ENCODE data around the gene IL10RA.
A peak's percentile ranks its signal among the peaks of the same experiment; 100 is the strongest.
"Not testable (repeated sequence)": the region's sequence is repeated elsewhere in the genome, so short reads cannot be mapped to it uniquely, and the experiment has no call there.

The IL10RA gene

DNA sequence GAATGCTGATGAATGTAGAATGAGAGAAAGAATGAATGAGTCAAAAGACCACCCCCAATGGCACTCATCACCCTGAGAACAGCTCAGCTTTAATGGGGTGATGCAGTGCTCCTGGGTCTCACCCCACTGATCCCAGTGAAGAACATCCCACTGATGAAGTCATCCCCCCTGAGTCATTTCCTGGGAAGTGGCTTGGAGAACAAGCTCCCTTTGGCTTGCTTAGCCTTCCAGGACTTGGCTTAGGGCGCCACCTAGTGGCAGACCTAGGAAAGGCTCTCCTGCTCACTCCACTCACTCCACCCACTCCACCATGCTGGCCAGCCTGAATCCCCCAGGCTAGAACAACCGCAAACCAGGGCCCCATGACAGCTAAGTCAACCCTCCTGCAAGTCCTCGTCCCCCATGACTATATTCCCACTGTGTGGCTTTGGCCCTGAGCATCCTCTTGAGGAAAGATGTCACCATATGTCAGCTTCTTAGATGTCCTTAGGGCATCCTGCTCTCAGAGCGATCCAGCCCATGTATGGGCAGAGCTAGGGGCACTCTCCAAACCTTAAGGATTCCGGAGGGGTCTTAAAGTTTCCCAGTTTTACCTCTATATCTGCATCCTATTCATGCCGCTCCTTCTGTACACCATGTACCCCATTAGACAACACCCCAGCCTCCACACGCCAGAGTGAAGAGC, 39.2 kb upstream of the IL10RA start:
- no peak overlapping the region for H3K4ac ChIP-seq (ENCODE audit: low read depth in 1 of 2, low read length in 2 of 2)
- H2BK15ac ChIP-seq (ENCODE audit: low read depth, poor library complexity, severe bottlenecking) = no peak overlapping the region
- no peak overlapping the region for H4K8ac ChIP-seq (ENCODE audit: low read length)
- H2BK5ac ChIP-seq (ENCODE audit: low read depth, low read length, poor library complexity, severe bottlenecking) = no peak overlapping the region
- peaks cover 3% of the 10 kb centered on the region for H3K9me3 ChIP-seq (ENCODE audit: control insufficient read depth, low read length)
- H3K14ac ChIP-seq (ENCODE audit: low read length in 2 of 2) = no peak overlapping the region
- H3K4me2 ChIP-seq (ENCODE audit: low read length, poor library complexity, severe bottlenecking) = no peak overlapping the region
- peak; percentile 93 for DNase-seq
- H3K23ac ChIP-seq (ENCODE audit: low read length in 2 of 2) = no peak overlapping the region
- H2BK120ac ChIP-seq (ENCODE audit: low read depth, low read length) = no peak overlapping the region
- 44% methylated on average over 6 of the region's 7 CpGs for WGBS
- peaks cover 0 to 34% of the 10 kb centered on the region in 2 experiments for H3K27me3 ChIP-seq (ENCODE audit: control insufficient read depth in 1 of 2, insufficient read depth in 1 of 2, low read length in 2 of 2)
- no peak overlapping the region for H3K9ac ChIP-seq (ENCODE audit: low read length)
- H4K91ac ChIP-seq (ENCODE audit: low read length) = no peak overlapping the region
- H3K4me3 ChIP-seq (ENCODE audit: insufficient read depth in 1 of 2, low read depth in 1 of 2, low read length in 2 of 2) = no peak overlapping the region
- no peaks in the 10 kb centered on the region for H3K79me1 ChIP-seq (replicated peaks; ENCODE audit: low read length, poor library complexity, severe bottlenecking)
- H2BK12ac ChIP-seq (ENCODE audit: low read length in 2 of 2) = no peak overlapping the region
- H3K4me1 ChIP-seq (ENCODE audit: control insufficient read depth, insufficient read depth, low read depth, low read length) = peaks cover 4% of the 10 kb centered on the region
- no peak overlapping the region for H3K27ac ChIP-seq (ENCODE audit: low read length, poor library complexity, severe bottlenecking)
- no peak overlapping the region for H2AFZ ChIP-seq (ENCODE audit: low read depth, low read length)
- no peak overlapping the region for H2AK5ac ChIP-seq (ENCODE audit: low read length, severe bottlenecking)
- no peaks in the 10 kb centered on the region for H3K36me3 ChIP-seq (ENCODE audit: control insufficient read depth in 1 of 2, insufficient read depth in 2 of 2, low read depth in 1 of 2, low read length in 2 of 2)
- H3K18ac ChIP-seq (ENCODE audit: low read depth in 1 of 2, low read length in 2 of 2) = no peak overlapping the region

DNA sequence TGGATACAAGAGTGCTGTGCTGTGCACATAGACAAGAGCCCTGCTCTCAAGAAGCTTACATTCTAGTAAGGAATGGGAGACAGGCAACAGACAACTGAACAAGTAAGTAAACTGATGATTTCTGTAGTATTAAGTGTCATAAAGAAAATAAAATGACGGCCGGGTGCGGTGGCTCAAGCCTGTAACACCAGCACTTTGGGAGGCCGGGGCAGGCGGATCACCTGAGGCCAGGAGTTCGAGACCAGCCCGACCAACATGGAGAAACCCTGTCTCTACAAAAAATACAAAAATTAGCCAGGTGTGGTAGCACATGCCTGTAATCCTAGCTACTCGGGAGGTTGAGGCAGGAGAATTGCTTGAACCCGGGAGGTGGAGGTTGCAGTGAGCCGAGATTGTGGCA, 38.4 kb upstream of the IL10RA start:
- H2BK5ac ChIP-seq (ENCODE audit: low read depth, low read length, poor library complexity, severe bottlenecking); H3K9ac ChIP-seq (ENCODE audit: low read length); H2AFZ ChIP-seq (ENCODE audit: low read depth, low read length); H3K4ac ChIP-seq (ENCODE audit: low read depth in 1 of 2, low read length in 2 of 2); H4K8ac ChIP-seq (ENCODE audit: low read length); H2AK5ac ChIP-seq (ENCODE audit: low read length, severe bottlenecking); H2BK120ac ChIP-seq (ENCODE audit: low read depth, low read length); H3K27ac ChIP-seq (ENCODE audit: low read length, poor library complexity, severe bottlenecking); H3K4me2 ChIP-seq (ENCODE audit: low read length, poor library complexity, severe bottlenecking); H3K9me3 ChIP-seq (ENCODE audit: control insufficient read depth, low read length); H2BK15ac ChIP-seq (ENCODE audit: low read depth, poor library complexity, severe bottlenecking); H4K91ac ChIP-seq (ENCODE audit: low read length); H3K79me1 ChIP-seq (replicated peaks; ENCODE audit: low read length, poor library complexity, severe bottlenecking); H3K4me1 ChIP-seq (ENCODE audit: control insufficient read depth, insufficient read depth, low read depth, low read length); H3K14ac ChIP-seq (ENCODE audit: low read length in 2 of 2); H3K36me3 ChIP-seq (ENCODE audit: control insufficient read depth in 1 of 2, insufficient read depth in 2 of 2, low read depth in 1 of 2, low read length in 2 of 2); DNase-seq; H3K4me3 ChIP-seq (ENCODE audit: insufficient read depth in 1 of 2, low read depth in 1 of 2, low read length in 2 of 2); H3K23ac ChIP-seq (ENCODE audit: low read length in 2 of 2); H3K18ac ChIP-seq (ENCODE audit: low read depth in 1 of 2, low read length in 2 of 2); H2BK12ac ChIP-seq (ENCODE audit: low read length in 2 of 2): not testable (repeated sequence)
- peaks cover 0 to 40% of the 10 kb centered on the region in 2 experiments for H3K27me3 ChIP-seq (ENCODE audit: control insufficient read depth in 1 of 2, insufficient read depth in 1 of 2, low read length in 2 of 2)
- 93% methylated on average over 7 of the region's 10 CpGs for WGBS

DNA sequence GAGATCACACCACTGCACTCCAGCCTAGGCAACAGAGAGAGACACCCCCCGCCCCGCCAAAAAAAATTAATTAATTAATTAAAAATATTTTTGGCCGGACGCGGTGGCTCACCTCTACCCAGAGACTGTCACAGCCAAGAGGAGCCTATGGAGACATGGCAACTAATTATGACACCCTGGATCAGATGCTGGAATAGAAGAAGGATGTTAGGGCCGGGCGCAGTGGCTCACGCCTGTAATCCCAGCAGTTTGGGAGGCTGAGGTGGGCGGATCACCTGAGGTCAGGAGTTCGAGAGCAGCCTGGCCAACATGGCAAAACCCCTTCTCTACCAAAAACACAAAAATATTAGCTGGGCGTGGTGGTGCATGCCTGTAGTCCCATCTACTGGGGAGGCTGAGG, 37.7 kb upstream of the IL10RA start:
- H3K9ac ChIP-seq (ENCODE audit: low read length); H3K14ac ChIP-seq (ENCODE audit: low read length in 2 of 2); H2BK5ac ChIP-seq (ENCODE audit: low read depth, low read length, poor library complexity, severe bottlenecking); H2BK120ac ChIP-seq (ENCODE audit: low read depth, low read length); H3K9me3 ChIP-seq (ENCODE audit: control insufficient read depth, low read length); DNase-seq; H3K36me3 ChIP-seq (ENCODE audit: control insufficient read depth in 1 of 2, insufficient read depth in 2 of 2, low read depth in 1 of 2, low read length in 2 of 2); H4K8ac ChIP-seq (ENCODE audit: low read length); H3K4me1 ChIP-seq (ENCODE audit: control insufficient read depth, insufficient read depth, low read depth, low read length); H3K79me1 ChIP-seq (replicated peaks; ENCODE audit: low read length, poor library complexity, severe bottlenecking); H3K27ac ChIP-seq (ENCODE audit: low read length, poor library complexity, severe bottlenecking); H2AFZ ChIP-seq (ENCODE audit: low read depth, low read length); H2AK5ac ChIP-seq (ENCODE audit: low read length, severe bottlenecking); H2BK12ac ChIP-seq (ENCODE audit: low read length in 2 of 2); H3K18ac ChIP-seq (ENCODE audit: low read depth in 1 of 2, low read length in 2 of 2); H3K4me3 ChIP-seq (ENCODE audit: insufficient read depth in 1 of 2, low read depth in 1 of 2, low read length in 2 of 2); H3K4me2 ChIP-seq (ENCODE audit: low read length, poor library complexity, severe bottlenecking); H3K4ac ChIP-seq (ENCODE audit: low read depth in 1 of 2, low read length in 2 of 2); H4K91ac ChIP-seq (ENCODE audit: low read length); H3K23ac ChIP-seq (ENCODE audit: low read length in 2 of 2); H2BK15ac ChIP-seq (ENCODE audit: low read depth, poor library complexity, severe bottlenecking): not testable (repeated sequence)
- 97% methylated on average over 6 of the region's 11 CpGs for WGBS
- peaks cover 0 to 47% of the 10 kb centered on the region in 2 experiments for H3K27me3 ChIP-seq (ENCODE audit: control insufficient read depth in 1 of 2, insufficient read depth in 1 of 2, low read length in 2 of 2)

DNA sequence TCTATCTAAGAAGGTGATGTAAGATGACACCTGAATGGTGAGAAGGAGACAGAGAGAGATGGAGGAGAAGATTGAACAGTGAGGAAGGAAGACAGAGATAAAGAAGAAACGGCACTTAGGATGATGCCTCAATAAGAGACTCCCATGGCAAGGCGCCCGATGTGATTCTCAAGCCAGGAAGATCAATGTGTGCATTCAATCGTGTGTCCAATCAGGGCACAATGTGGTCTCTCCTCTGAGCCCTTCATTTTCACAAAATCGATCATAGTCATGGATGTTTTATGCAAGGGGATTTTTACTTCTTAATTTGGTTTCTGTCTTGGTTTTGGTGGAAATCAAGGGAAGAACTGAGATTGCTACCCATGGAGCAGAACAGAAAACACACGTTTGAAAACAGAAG, 37.1 kb upstream of the IL10RA start:
- H3K4me1 ChIP-seq (ENCODE audit: control insufficient read depth, insufficient read depth, low read depth, low read length) = peaks cover 4% of the 10 kb centered on the region
- H2BK15ac ChIP-seq (ENCODE audit: low read depth, poor library complexity, severe bottlenecking) = no peak overlapping the region
- H2BK120ac ChIP-seq (ENCODE audit: low read depth, low read length) = no peak overlapping the region
- no peak overlapping the region for H4K91ac ChIP-seq (ENCODE audit: low read length)
- no peak overlapping the region for H2AK5ac ChIP-seq (ENCODE audit: low read length, severe bottlenecking)
- H3K9me3 ChIP-seq (ENCODE audit: control insufficient read depth, low read length) = no peaks in the 10 kb centered on the region
- no peaks in the 10 kb centered on the region for H3K79me1 ChIP-seq (replicated peaks; ENCODE audit: low read length, poor library complexity, severe bottlenecking)
- H3K27me3 ChIP-seq (ENCODE audit: control insufficient read depth in 1 of 2, insufficient read depth in 1 of 2, low read length in 2 of 2) = peaks cover 0 to 53% of the 10 kb centered on the region in 2 experiments
- no peak overlapping the region for H3K18ac ChIP-seq (ENCODE audit: low read depth in 1 of 2, low read length in 2 of 2)
- H2BK5ac ChIP-seq (ENCODE audit: low read depth, low read length, poor library complexity, severe bottlenecking) = no peak overlapping the region
- no peak overlapping the region for H2BK12ac ChIP-seq (ENCODE audit: low read length in 2 of 2)
- 90% methylated on average over 6 of the region's 6 CpGs for WGBS
- no peak overlapping the region for H3K9ac ChIP-seq (ENCODE audit: low read length)
- H3K4me3 ChIP-seq (ENCODE audit: insufficient read depth in 1 of 2, low read depth in 1 of 2, low read length in 2 of 2) = no peak overlapping the region
- no peak overlapping the region for H3K14ac ChIP-seq (ENCODE audit: low read length in 2 of 2)
- no peak overlapping the region for H2AFZ ChIP-seq (ENCODE audit: low read depth, low read length)
- H3K27ac ChIP-seq (ENCODE audit: low read length, poor library complexity, severe bottlenecking) = no peak overlapping the region
- no peak overlapping the region for H3K4ac ChIP-seq (ENCODE audit: low read depth in 1 of 2, low read length in 2 of 2)
- DNase-seq = no peak
- no peak overlapping the region for H3K4me2 ChIP-seq (ENCODE audit: low read length, poor library complexity, severe bottlenecking)
- no peak overlapping the region for H3K23ac ChIP-seq (ENCODE audit: low read length in 2 of 2)
- H4K8ac ChIP-seq (ENCODE audit: low read length) = no peak overlapping the region
- no peaks in the 10 kb centered on the region for H3K36me3 ChIP-seq (ENCODE audit: control insufficient read depth in 1 of 2, insufficient read depth in 2 of 2, low read depth in 1 of 2, low read length in 2 of 2)

Data from mesenchymal stem cell (in vitro differentiated cells and primary cell).